Breast epithelium (tissue), 4 donors: ENCODE measurements around the gene EXOC3L1. TPM values are rescaled to one million over a fixed set of nuclear protein-coding genes. Genes with fewer than 3 reads are reported as not detected.

Experiments
- DNase-seq, 2 donors: peaks; one replicate each; pipeline ENCODE4 v3.0.0-alpha.2; 2019; ENCODE audit warnings: low spot score in 2 of 2
- H3K27ac ChIP-seq, 2 donors: fragments of 200-600 bp; sonication (generic) in 1 of 2; one replicate each; pipeline ENCODE4 v1.5.1; 2016 to 2019; ENCODE audit warnings: mild to moderate bottlenecking in 1 of 2
- H3K27me3 ChIP-seq, 2 donors: fragments of 200-600 bp; sonication (generic) in 1 of 2; one replicate each; pipeline versions ENCODE4 v1.5.1 to v1.6.0; 2017 to 2019; ENCODE audit warnings: control low read depth in 1 of 2, mild to moderate bottlenecking in 1 of 2
- H3K36me3 ChIP-seq: fragments of 200-600 bp; one replicate; pipeline ENCODE4 v1.5.1; 2019
- H3K4me1 ChIP-seq, 2 donors: fragments of 200-600 bp; sonication (generic); one replicate each; pipeline ENCODE4 v1.5.1; 2016 to 2019; ENCODE audit warnings: control low read depth in 1 of 2
- H3K4me3 ChIP-seq, 3 donors: fragments of 200-600 bp; sonication (generic); 1 replicate in 2 of 3; 2 replicates in 1 of 3; pipeline ENCODE4 v1.5.1; 2016 to 2019; ENCODE audit warnings: mild to moderate bottlenecking in 3 of 3, moderate library complexity in 2 of 3
- H3K9me3 ChIP-seq, 2 donors: fragments of 200-600 bp; sonication (generic) in 1 of 2; one replicate each; pipeline ENCODE4 v1.5.1; 2016 to 2019; ENCODE audit warnings: control low read depth in 1 of 2
- CTCF ChIP-seq, 3 donors: fragments of 450-650 bp; IDR thresholded peaks; one replicate each; pipeline ENCODE4 v1.5.1; 2016 to 2017; ENCODE audit warnings: antibody characterized with exemption in 3 of 3, mild to moderate bottlenecking in 3 of 3, moderate library complexity in 3 of 3
- POLR2A ChIP-seq: fragments of 450-650 bp; IDR thresholded peaks from one replicate; pipeline ENCODE4 v1.6.1; 2016; ENCODE audit warnings: antibody characterized with exemption, mild to moderate bottlenecking, moderate library complexity
- POLR2AphosphoS5 ChIP-seq, 3 donors: sonication (generic); formaldehyde crosslinking; IDR thresholded peaks; one replicate each; pipeline ENCODE4 v1.6.1; 2017; ENCODE audit warnings: antibody characterized with exemption in 3 of 3
- intact Hi-C: fragments of 100-400 bp; cut with DNase I; formaldehyde crosslinking; loops from one replicate; pipeline ENCODE4 v1.15.1; 2023; ENCODE audit warnings: low total_unique reads
- total RNA-seq, 3 donors: library from RNA; depleted of rRNA; stranded (reverse); fragments of >200 nt; gene quantifications; one replicate each; pipeline ENCODE4 v1.1.0, GENCODE V29; 2016

Gene EXOC3L1
- total RNA-seq, 3 donors from 2014 or later: 1.1 to 3.6 (median 2.2) TPM

DNA sequence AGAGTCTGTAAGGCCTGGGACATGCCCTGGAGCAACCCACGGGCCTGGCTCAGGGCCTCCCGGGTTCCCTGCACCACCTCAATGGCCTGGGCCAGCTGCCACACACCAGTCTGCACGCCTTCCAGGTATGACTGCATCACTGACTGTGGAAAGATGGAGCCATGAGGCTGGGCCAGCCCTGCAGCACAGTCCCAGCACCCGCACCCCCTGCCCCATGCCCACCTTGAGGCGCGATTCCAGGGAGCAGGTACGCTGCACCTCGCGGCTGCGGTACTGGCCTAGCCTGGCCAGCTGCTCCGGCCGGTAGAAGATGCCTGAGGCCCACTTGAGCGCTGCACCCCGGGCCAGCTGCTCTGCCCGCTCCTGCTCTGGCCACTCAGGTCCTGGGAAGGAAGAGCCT is 1.1 kb downstream of the EXOC3L1 start:
- no peaks in the 10 kb centered on the region for H3K27me3 ChIP-seq
- no peak overlapping the region for H3K27ac ChIP-seq
- intact Hi-C loops: no loop called here
- H3K4me3 ChIP-seq: no peak overlapping the region
- peaks cover 13 to 22% of the 10 kb centered on the region in 2 donors for H3K4me1 ChIP-seq
- TF ChIP-seq CTCF (IDR thresholded peaks at IDR 0.05): no peak
- no peaks in the 10 kb centered on the region for H3K36me3 ChIP-seq
- H3K9me3 ChIP-seq: no peaks in the 10 kb centered on the region
- DNase-seq: no peak

DNA sequence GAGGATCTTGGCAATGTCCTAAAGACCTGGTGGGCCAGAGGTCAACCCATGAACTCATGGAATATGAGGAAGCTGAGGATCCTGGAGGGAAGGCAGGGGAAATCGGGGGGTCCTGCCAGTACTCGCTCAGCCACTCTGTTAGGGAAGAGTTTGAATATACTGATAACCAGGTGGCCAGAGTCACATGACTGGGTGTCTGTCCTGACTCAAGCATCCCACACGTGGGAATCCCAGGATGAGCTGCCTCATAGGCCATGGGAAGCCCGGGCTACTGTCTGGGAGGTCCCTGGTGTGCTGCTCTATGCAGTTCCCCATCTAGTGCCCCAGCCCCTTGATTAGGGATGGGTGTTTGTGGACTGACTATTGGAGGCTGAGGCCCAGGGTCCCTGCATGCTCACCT is 1.6 kb downstream of the EXOC3L1 start:
- H3K4me1 ChIP-seq: peaks cover 13 to 17% of the 10 kb centered on the region in 2 donors
- intact Hi-C loops: no loop called here
- H3K4me3 ChIP-seq: no peak overlapping the region
- no peaks in the 10 kb centered on the region for H3K36me3 ChIP-seq
- H3K27me3 ChIP-seq: no peaks in the 10 kb centered on the region
- H3K9me3 ChIP-seq: no peaks in the 10 kb centered on the region
- no peak overlapping the region for H3K27ac ChIP-seq
- TF ChIP-seq POLR2AphosphoS5 (IDR thresholded peaks at IDR 0.05): no peak
- no peak for TF ChIP-seq POLR2A
- no peak for TF ChIP-seq CTCF (IDR thresholded peaks at IDR 0.05)
- no peak for DNase-seq

DNA sequence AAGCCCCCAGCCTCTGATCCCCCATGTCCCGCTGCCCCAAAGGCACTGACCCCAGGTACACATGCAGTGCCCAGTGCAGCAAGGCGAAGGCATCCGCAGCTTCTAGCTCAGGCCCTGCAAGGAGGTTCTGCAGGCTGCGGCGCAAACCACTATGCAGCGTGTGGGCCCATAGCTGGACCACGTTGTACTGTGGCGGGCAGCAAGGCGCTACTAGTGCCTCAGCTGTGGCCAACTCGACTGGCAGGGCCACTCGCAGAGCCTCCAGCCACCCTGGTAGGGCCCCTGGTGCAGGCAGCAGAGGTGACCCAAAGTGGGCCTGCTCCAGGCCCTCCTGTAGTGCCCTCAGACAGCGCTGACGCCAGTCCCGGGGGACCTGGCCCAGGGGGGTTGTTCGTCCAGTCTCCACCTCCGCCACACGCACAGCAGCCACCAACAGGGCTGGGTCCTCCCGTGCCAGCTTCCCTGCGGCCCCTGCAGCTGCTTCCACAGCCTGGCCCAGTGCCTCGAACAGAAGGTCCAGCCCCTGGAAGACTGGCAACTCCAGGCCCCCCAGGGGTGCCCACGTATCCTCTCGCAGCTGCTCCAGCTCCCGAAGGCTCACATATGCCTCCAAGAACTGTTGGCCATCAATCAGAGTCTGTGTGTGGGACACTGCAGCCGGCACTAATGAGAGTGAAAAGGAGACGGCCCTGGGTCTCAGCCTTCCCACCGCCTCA is 2.6 kb downstream of the EXOC3L1 start:
- no peak overlapping the region for H3K27ac ChIP-seq
- H3K4me3 ChIP-seq: no peak overlapping the region
- DNase-seq: no peak
- H3K9me3 ChIP-seq: no peaks in the 10 kb centered on the region
- peaks cover 7 to 9% of the 10 kb centered on the region in 2 donors for H3K4me1 ChIP-seq
- no peak for TF ChIP-seq CTCF (IDR thresholded peaks at IDR 0.05)
- TF ChIP-seq POLR2A: no peak
- TF ChIP-seq POLR2AphosphoS5 (IDR thresholded peaks at IDR 0.05): no peak
- no peaks in the 10 kb centered on the region for H3K36me3 ChIP-seq
- intact Hi-C loops: no loop called here
- no peaks in the 10 kb centered on the region for H3K27me3 ChIP-seq

DNA sequence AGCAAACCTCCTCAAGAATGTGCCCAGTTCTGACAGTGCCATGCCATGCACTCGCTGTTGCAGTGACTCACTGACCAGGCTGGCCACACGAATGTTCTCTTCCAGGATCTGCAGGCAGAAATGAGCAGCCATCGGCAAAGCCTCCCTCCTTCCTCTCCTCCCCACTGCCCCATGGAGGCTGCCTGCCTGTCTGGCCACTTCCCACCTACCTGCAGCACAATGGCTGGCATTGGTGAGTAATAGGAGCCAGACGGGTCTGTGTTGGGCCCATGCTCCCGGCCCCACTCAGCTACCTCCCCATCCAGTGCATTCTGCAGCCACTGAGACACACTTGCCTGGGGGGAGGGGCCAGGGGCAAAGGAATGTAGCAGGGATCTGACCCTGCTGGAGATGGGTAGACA is 3.4 kb downstream of the EXOC3L1 start:
- Histone ChIP-seq H3K9me3 (no peaks in the 10 kb centered on the region), H3K4me1 (peaks cover 7 to 9% of the 10 kb centered on the region in 2 donors), H3K27ac (no peak overlapping the region), H3K4me3 (no peak overlapping the region), H3K27me3 (no peaks in the 10 kb centered on the region), H3K36me3 (no peaks in the 10 kb centered on the region)
- intact Hi-C loops: no loop called here
- TF ChIP-seq CTCF (IDR thresholded peaks at IDR 0.05) (no peak), POLR2AphosphoS5 (IDR thresholded peaks at IDR 0.05) (no peak), POLR2A (no peak)
- DNase-seq: no peak

DNA sequence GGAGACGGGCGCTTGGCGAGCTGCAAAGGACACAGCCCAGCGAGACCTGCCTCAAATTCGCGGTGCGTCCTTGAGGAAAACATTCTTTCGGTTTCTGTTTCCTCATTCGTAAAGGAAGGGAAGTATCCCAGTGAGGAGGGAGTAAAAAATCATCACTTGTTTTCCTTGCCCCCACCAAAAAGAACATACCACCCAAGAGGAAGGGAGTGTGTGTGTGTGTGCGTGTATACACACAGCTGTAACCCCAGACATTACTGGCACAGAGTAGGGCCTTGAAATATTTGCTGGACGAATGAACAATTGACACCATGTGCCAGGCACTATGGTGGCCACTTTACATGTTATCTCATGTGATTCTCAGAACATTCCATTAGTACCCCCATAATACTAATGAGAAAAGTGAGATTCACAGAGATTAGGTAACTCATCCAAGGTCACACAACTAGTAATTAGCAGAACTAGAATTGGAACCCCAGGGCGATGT is 4.2 kb downstream of the EXOC3L1 start:
- intact Hi-C loops: no loop called here
- no peak for DNase-seq
- peak overlapping the region in 2 of 3 donors; percentile 76 to 78 for H3K4me3 ChIP-seq
- H3K36me3 ChIP-seq: no peaks in the 10 kb centered on the region
- TF ChIP-seq CTCF (IDR thresholded peaks at IDR 0.05): no peak
- no peaks in the 10 kb centered on the region for H3K9me3 ChIP-seq
- H3K4me1 ChIP-seq: peaks cover 7 to 9% of the 10 kb centered on the region in 2 donors
- no peaks in the 10 kb centered on the region for H3K27me3 ChIP-seq
- H3K27ac ChIP-seq: no peak overlapping the region
